ENCODE data around the gene IFNAR1. TPM values are rescaled to one million over a fixed set of nuclear protein-coding genes. Genes with fewer than 3 reads are reported as not detected.

IFNAR1 gene
- total RNA-seq, 1 experiment from 2014 or later = 14.2 TPM

- no peak overlapping the region for H2BK12ac ChIP-seq (ENCODE audit: insufficient read length, low read depth, low read length)
- H2BK20ac ChIP-seq (ENCODE audit: low read depth, low read length, poor library complexity, severe bottlenecking) = no peak overlapping the region
- H3K4me1 ChIP-seq (ENCODE audit: insufficient read depth, low read length) = no peaks in the 10 kb centered on the region
- H3K14ac ChIP-seq (ENCODE audit: insufficient read depth, low read length) = no peak overlapping the region
- no peaks in the 10 kb centered on the region for H3K27me3 ChIP-seq (ENCODE audit: insufficient read depth, low read length)
- H3K4ac ChIP-seq (ENCODE audit: low read depth, low read length) = no peak overlapping the region
- H3K9ac ChIP-seq (ENCODE audit: extremely low read depth, insufficient read length, low read length) = no peak overlapping the region
- 100% methylated on average over 1 of the region's 15 CpGs for WGBS (ENCODE audit: extremely low coverage, insufficient read length, low lambda C conversion rate)
- H2BK15ac ChIP-seq (ENCODE audit: low read depth, low read length) = no peak overlapping the region
- no peak overlapping the region for H3K23ac ChIP-seq (ENCODE audit: insufficient read length, low read depth, low read length)
- no peaks in the 10 kb centered on the region for H3K23me2 ChIP-seq (ENCODE audit: insufficient read length, low read depth, low read length, poor library complexity, severe bottlenecking)
- H3K79me2 ChIP-seq (ENCODE audit: insufficient read depth, low read length) = no peaks in the 10 kb centered on the region
- H3T11ph ChIP-seq (ENCODE audit: low read length) = no peak overlapping the region
- H3K9me3 ChIP-seq (ENCODE audit: control insufficient read depth, low read depth, low read length) = no peaks in the 10 kb centered on the region
- no peak overlapping the region for H2AK5ac ChIP-seq (ENCODE audit: insufficient read length, low read length)
- no peak overlapping the region for H3K56ac ChIP-seq (ENCODE audit: insufficient read length, low read depth, low read length)
- Mint-ChIP-seq H3K27me3 (ENCODE audit: low read depth) (no peaks in the 10 kb centered on the region), H3K9me3 (no peaks in the 10 kb centered on the region), H3K36me3 (ENCODE audit: insufficient read depth in 1 of 3, low read depth in 3 of 3) (peaks cover 0 to 8% (median 5%) of the 10 kb centered on the region in 3 experiments; a peak in 4 of 7 replicates), H3K27ac (peak overlapping the region in 1 of 3 experiments; percentile 73; a peak in 1 of 7 replicates), H3K4me1 (no peaks in the 10 kb centered on the region), H3K4me3 (no peak overlapping the region)
- TF ChIP-seq CTCF (conservative IDR thresholded peaks at IDR 0.05) = no peak
- H3K79me1 ChIP-seq (ENCODE audit: insufficient read depth, low read depth, low read length, poor library complexity, severe bottlenecking) = no peaks in the 10 kb centered on the region
- no peak overlapping the region for H2AFZ ChIP-seq (ENCODE audit: low read length)
- no peaks in the 10 kb centered on the region for H4K20me1 ChIP-seq (ENCODE audit: control insufficient read depth, insufficient read depth, insufficient read length)
- H3K4me2 ChIP-seq (ENCODE audit: insufficient read depth, insufficient read length, low read length) = no peak overlapping the region
- H4K91ac ChIP-seq (ENCODE audit: insufficient read length, low read depth, low read length) = no peak overlapping the region
- H2BK120ac ChIP-seq (ENCODE audit: low read depth, low read length, poor library complexity, severe bottlenecking) = no peak overlapping the region
- no peak overlapping the region for H3K27ac ChIP-seq (ENCODE audit: insufficient read length, low read depth, low read length)
- DNase-seq = no peak
- no peak overlapping the region for H3K18ac ChIP-seq (ENCODE audit: insufficient read length, low read depth, low read length)
- H4K8ac ChIP-seq (replicated peaks; ENCODE audit: insufficient read length, low read depth, low read length) = no peak overlapping the region
- no peak overlapping the region for H4K5ac ChIP-seq (ENCODE audit: insufficient read length, low read depth, low read length)
- no peak overlapping the region for H2BK5ac ChIP-seq (ENCODE audit: insufficient read length, low read length)
Observed at GRCh38 chr21:33286600-33287456, 37.9 kb upstream of the IFNAR1 start.
